OCI-LY3 (cell line): ENCODE results near the gene RAP1A.

Experiments
- H2AFZ ChIP-seq: fragments of 200-600, 300-600 bp; shearing (Covaris generic); 2 replicates; pipeline ENCODE4 v1.6.0; 2014; ENCODE audit warnings: antibody characterized with exemption, low read depth, low read length
- H3K27ac ChIP-seq: fragments of 200-600, 300-600 bp; sonication (generic); 2 replicates; pipeline ENCODE4 v1.5.1; 2014; ENCODE audit warnings: mild to moderate bottlenecking, low read length, moderate library complexity, mixed read lengths
- H3K27me3 ChIP-seq: fragments of 200-600, 300-600 bp; sonication (generic); 2 replicates; pipeline ENCODE4 v1.6.1; 2014; ENCODE audit warnings: low read depth, low read length, mixed read lengths
- H3K36me3 ChIP-seq: fragments of 200-600, 300-600 bp; sonication (generic); replicated peaks from 2 replicates; pipeline ENCODE3; 2014; ENCODE audit warnings: low read depth, low read length, mixed read lengths
- H3K4me1 ChIP-seq: fragments of 300-600, 200-600 bp; sonication (generic); 2 replicates; pipeline ENCODE4 v1.6.1; 2014; ENCODE audit warnings: low read length, mixed read lengths
- H3K4me2 ChIP-seq: fragments of 200-600, 300-600 bp; sonication (generic); 2 replicates; pipeline ENCODE4 v1.6.1; 2014; ENCODE audit warnings: low read length, mixed read lengths
- H3K4me3 ChIP-seq: fragments of 300-600, 200-600 bp; sonication (generic); 2 replicates; pipeline ENCODE4 v1.5.1; 2014; ENCODE audit warnings: antibody characterized with exemption, mild to moderate bottlenecking, low read length, moderate library complexity
- H3K79me2 ChIP-seq: fragments of 300-600, 200-600 bp; shearing (Covaris generic); 2 replicates; pipeline ENCODE4 v1.6.1; 2014; ENCODE audit warnings: mild to moderate bottlenecking, low read length, mixed read lengths
- H3K9ac ChIP-seq: fragments of 300-600, 200-600 bp; shearing (Covaris generic); 2 replicates; pipeline ENCODE4 v1.6.0; 2014; ENCODE audit warnings: mild to moderate bottlenecking, low read length, moderate library complexity
- H3K9me3 ChIP-seq: fragments of 200-600, 300-600 bp; shearing (Covaris generic); 2 replicates; pipeline ENCODE4 v1.6.1; 2014; ENCODE audit warnings: low read length, mixed read lengths; ENCODE audit not compliant: insufficient read depth
- H4K20me1 ChIP-seq: fragments of 200-600, 300-600 bp; sonication (generic); 2 replicates; pipeline ENCODE4 v1.6.1; 2016; ENCODE audit warnings: low read length, mixed read lengths; ENCODE audit not compliant: insufficient read depth
- CTCF ChIP-seq: fragments of 200-600, 300-600 bp; sonication (generic); IDR thresholded peaks from 2 replicates; pipeline ENCODE4 v1.5.1; 2014; ENCODE audit warnings: antibody characterized with exemption, low read length, low read depth
- EZH2phosphoT487 ChIP-seq: fragments of 200-600 bp; shearing (Covaris generic); IDR thresholded peaks from 2 replicates; pipeline ENCODE4 v1.6.1; 2018; ENCODE audit warnings: antibody characterized with exemption, mixed run types, low read depth

RAP1A gene

GRCh38 chr1:111611986-111612385 is 7.6 kb upstream of the RAP1A start:
- TF ChIP-seq CTCF, result no peak
- no peak for TF ChIP-seq EZH2phosphoT487
- no peaks in the 10 kb centered on the region for H4K20me1 ChIP-seq
- no peak overlapping the region for H3K27ac ChIP-seq
- no peak overlapping the region for H3K4me3 ChIP-seq
- H3K27me3 ChIP-seq, result no peaks in the 10 kb centered on the region
- no peaks in the 10 kb centered on the region for H3K36me3 ChIP-seq
- peaks cover 9% of the 10 kb centered on the region for H3K79me2 ChIP-seq
- no peak overlapping the region for H2AFZ ChIP-seq
- H3K4me1 ChIP-seq, result peaks cover 39% of the 10 kb centered on the region
- no peak overlapping the region for H3K4me2 ChIP-seq
- no peaks in the 10 kb centered on the region for H3K9me3 ChIP-seq
- H3K9ac ChIP-seq, result no peak overlapping the region

GRCh38 chr1:111615870-111616715 is 3.5 kb upstream of the RAP1A start:
- peaks cover 4% of the 10 kb centered on the region for H3K36me3 ChIP-seq
- peak overlapping the region; percentile 90 for H3K9ac ChIP-seq
- H3K27me3 ChIP-seq, result no peaks in the 10 kb centered on the region
- H3K9me3 ChIP-seq, result no peaks in the 10 kb centered on the region
- peaks cover 4% of the 10 kb centered on the region for H4K20me1 ChIP-seq
- peak overlapping the region; percentile 100 for H3K27ac ChIP-seq
- peak overlapping the region; percentile 69 for H3K4me3 ChIP-seq
- H3K79me2 ChIP-seq, result peaks cover 35% of the 10 kb centered on the region
- peaks cover 60% of the 10 kb centered on the region for H3K4me1 ChIP-seq
- TF ChIP-seq CTCF, result no peak
- H3K4me2 ChIP-seq, result peak overlapping the region; percentile 97
- no peak overlapping the region for H2AFZ ChIP-seq

- TF ChIP-seq EZH2phosphoT487 (no peak), CTCF (no peak)
- Histone ChIP-seq H3K4me1 (peaks cover 67% of the 10 kb centered on the region), H3K27ac (peak overlapping the region; percentile 100), H3K4me2 (peak overlapping the region; percentile 97), H3K9ac (peak overlapping the region; percentile 89), H2AFZ (no peak overlapping the region), H3K79me2 (peaks cover 55% of the 10 kb centered on the region), H4K20me1 (peaks cover 24% of the 10 kb centered on the region), H3K4me3 (peak overlapping the region; percentile 95), H3K36me3 (peaks cover 15% of the 10 kb centered on the region), H3K27me3 (no peaks in the 10 kb centered on the region), H3K9me3 (no peaks in the 10 kb centered on the region)
Measured at GRCh38 chr1:111618081-111618480, 1.5 kb upstream of the RAP1A start.

GRCh38 chr1:111618961-111619634 is 491 bp upstream of the RAP1A start:
- Histone ChIP-seq H3K36me3 (peaks cover 15% of the 10 kb centered on the region), H2AFZ (no peak overlapping the region), H4K20me1 (peaks cover 33% of the 10 kb centered on the region), H3K9ac (peak overlapping the region; percentile 89), H3K27me3 (no peaks in the 10 kb centered on the region), H3K9me3 (no peaks in the 10 kb centered on the region), H3K79me2 (peaks cover 65% of the 10 kb centered on the region), H3K4me3 (peak overlapping the region; percentile 95), H3K4me2 (peak overlapping the region; percentile 97), H3K27ac (peak overlapping the region; percentile 100), H3K4me1 (peaks cover 74% of the 10 kb centered on the region)
- TF ChIP-seq EZH2phosphoT487 (no peak), CTCF (no peak)
